ENCODE data around the gene THBD.

DNA sequence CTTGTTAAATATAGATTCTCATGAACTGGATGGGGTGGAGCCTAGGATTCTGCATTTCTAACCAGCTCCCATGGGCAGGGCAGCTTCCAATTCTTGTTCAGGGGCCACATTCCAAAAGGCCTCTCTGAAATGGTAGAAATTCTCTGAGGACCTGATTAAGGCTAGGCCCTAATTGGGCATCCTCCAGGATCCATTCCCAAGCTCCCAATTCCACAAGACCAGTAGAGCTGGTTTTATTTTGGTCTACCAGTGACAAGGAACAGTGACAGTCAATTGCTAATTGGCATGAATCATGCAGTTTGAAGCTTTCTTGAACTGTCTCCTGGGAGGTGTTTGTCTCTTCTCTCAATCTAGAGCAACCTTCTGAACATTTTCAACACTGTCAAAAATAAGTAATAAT lies 3.0 kb downstream of the THBD start:
- TF ChIP-seq EZH2 (IDR thresholded peaks at IDR 0.05; ENCODE audit: low read length, missing control alignments): no peak
- TF ChIP-seq, protein P1, sequence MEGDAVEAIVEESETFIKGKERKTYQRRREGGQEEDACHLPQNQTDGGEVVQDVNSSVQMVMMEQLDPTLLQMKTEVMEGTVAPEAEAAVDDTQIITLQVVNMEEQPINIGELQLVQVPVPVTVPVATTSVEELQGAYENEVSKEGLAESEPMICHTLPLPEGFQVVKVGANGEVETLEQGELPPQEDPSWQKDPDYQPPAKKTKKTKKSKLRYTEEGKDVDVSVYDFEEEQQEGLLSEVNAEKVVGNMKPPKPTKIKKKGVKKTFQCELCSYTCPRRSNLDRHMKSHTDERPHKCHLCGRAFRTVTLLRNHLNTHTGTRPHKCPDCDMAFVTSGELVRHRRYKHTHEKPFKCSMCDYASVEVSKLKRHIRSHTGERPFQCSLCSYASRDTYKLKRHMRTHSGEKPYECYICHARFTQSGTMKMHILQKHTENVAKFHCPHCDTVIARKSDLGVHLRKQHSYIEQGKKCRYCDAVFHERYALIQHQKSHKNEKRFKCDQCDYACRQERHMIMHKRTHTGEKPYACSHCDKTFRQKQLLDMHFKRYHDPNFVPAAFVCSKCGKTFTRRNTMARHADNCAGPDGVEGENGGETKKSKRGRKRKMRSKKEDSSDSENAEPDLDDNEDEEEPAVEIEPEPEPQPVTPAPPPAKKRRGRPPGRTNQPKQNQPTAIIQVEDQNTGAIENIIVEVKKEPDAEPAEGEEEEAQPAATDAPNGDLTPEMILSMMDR (conservative IDR thresholded peaks at IDR 0.05 in 1 of 2, IDR thresholded peaks at IDR 0.05 in 1 of 2; ENCODE audit: low read depth in 1 of 2, low read length in 2 of 2): no peak
